Stimulated activated CD8-positive, alpha-beta memory T cell treated with anti-CD3 and anti-CD28 coated beads, Interleukin-7, amount 100 ng/mL, for 48 hours (primary cell): ENCODE measurements around the gene WDR72.
"Not testable (repeated sequence)": the region's sequence is repeated elsewhere in the genome, so short reads cannot be mapped to it uniquely, and the experiment has no call there.

Source experiments
- DNase-seq, 2 donors: peaks; one replicate each; pipeline ENCODE4 v3.0.0-alpha.2; 2020; ENCODE audit warnings: low read depth in 1 of 2; ENCODE audit errors: extremely low read depth in 1 of 2

Gene WDR72

DNA sequence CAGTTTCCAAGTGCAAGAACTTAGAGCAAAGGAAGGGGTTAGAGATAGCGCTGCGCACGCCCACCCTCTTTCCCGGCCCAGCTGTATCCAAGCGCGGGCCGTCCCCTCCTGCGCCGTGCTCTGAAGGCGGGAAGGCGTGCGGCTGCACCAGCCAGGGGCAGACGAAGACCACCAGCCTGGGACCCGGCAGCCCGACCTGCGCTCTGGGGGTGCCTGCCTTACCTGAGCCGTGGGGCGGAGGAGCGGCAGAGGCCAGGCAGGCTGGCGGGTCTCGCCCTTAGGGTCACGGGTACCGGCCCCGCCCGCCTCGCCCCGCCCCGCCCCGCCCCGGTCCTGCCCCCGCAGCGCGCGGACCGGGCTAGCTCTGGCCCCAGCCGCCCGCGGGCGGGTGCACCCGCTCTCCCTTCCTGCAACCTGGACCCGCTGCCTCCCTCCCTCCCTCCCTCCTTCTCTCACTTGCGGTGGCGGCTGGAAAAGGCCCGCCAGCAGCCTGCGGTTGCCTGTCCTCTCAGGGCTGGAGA lies at the start of gene WDR72:
WDR72 (minus strand) TSS at position 253 of the 521 bp plus-strand sequence. CDS start 26,514 bp downstream, outside the sequence.
- no peak for DNase-seq

- DNase-seq = no peak
Observed at GRCh38 chr15:53808058-53808706, 48.7 kb upstream of the WDR72 start.

DNA sequence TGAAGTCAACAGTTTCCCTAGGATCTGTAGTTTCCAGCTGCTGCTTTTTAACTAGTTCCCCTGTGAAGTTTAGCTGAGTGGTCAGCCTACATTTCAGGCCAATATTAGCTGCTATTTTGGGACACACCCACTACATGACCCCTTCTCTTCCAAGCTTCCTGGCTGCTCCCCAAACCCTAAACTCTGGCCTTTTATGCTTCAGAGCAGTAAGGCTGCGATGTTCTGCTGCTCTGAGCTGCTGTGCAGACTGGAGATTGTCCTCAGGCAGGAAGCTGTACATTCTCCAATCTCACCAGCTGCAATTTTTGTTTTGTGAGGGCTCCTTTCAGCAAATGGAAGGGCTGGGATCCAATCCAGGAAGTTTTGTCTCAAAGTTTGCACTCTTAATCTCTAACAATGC lies 48.0 kb upstream of the WDR72 start:
- DNase-seq = no peak

DNA sequence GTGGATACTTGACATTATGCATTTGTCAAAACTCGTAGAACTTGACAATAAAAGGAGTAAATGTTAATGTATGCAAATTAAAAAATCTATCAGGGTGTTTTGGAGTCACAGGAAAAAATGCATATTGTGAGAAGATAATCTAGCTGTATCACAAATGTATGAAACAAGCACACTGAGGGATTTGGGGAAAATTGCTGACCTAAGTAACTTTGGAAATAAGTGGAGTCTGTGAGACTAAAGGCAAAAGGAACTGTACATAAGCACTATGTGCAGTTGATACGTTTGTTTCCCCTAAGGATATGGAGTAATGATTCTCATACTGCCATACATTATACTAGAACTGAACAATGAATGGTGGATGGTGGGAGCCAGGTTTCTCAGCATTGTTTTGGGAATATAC lies 43.2 kb upstream of the WDR72 start:
- DNase-seq = no peak

DNA sequence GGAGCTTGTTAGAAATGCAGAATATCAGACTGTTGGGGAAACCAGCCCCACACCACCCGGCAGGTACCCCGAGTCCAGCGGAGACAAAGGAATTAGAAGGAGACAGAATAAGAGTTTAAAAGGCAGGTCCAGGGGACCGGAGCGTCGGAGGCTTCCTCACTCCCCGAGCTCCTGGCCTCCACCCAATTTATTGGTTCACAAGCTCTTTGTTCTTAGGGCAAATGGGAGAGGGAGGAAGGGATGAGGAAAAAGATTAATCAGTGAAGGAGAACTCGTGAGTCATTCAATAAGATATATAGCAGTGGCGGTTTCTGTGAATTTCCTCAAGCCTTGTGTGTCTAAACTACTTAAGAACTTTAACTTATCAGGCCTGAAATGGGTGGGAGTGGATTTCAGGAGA lies 32.1 kb upstream of the WDR72 start:
- DNase-seq = no peak

GRCh38 chr15:53789654-53790375 lies 30.4 kb upstream of the WDR72 start:
- DNase-seq = no peak

- no peak for DNase-seq
Observed at GRCh38 chr15:53786401-53786800, 26.9 kb upstream of the WDR72 start.

- DNase-seq = not testable (repeated sequence)
Observed at GRCh38 chr15:53785241-53785640, 25.8 kb upstream of the WDR72 start.

DNA sequence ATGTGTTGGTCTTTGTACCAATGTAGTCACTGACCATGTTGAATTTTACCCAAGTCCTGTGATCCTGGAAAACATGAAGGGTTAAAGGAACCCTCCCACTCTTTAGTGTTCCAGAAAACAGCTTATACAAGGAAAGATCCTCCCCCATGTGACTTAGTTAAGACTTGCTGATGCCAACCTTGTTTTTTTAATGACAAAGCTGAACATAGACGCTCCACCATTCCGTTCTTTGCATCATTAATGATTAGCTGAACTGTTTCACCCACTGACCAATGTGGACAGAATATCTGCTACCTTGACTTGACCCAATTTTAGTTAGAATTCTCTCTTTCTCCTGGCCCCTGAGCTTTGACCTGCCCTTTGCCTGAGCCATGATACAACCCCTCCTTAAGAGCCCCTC lies 3.5 kb upstream of the WDR72 start:
- no peak for DNase-seq

DNA sequence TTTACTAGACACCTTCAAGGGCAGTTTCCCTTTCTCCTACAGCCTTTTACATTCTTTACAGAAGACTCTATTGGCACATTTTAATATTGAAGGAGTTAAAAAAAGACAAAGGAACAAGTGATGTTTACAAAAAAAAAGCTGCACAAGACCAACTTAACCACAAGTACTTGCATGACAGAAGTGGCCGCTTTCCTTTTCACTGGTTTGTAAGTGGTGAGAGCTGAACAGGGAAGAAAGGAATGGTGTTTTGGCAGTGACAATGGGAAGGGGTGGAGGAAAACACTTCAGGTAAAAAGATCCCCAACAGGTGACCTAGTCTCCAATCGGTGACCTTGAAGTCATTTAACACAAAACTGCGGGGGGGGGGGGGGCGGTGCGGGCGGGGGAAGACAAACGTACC lies 1.1 kb downstream of the WDR72 start:
- no peak for DNase-seq

- DNase-seq = no peak
Observed at GRCh38 chr15:53757906-53758305, 1.6 kb downstream of the WDR72 start.

GRCh38 chr15:53753813-53754212 lies 5.7 kb downstream of the WDR72 start:
- DNase-seq = no peak

DNA sequence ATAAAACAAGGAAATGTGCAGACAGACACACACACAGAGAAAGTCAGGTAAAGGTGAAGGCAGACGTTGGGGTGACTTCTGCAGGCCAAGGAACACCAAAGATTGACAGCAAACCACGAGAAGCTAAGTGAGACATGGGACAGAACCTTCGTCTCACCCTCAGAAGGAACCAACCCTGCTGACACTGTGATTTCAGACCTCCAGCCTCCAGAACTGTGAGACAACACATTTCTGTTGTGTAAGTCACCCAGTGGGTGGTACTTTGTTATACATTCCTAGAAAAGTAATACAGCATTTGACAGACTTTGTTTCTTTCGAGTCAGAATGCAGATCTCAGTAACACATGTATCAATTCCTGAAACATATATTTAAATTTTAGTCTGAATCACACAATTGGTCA lies 7.1 kb downstream of the WDR72 start:
- no peak for DNase-seq

DNA sequence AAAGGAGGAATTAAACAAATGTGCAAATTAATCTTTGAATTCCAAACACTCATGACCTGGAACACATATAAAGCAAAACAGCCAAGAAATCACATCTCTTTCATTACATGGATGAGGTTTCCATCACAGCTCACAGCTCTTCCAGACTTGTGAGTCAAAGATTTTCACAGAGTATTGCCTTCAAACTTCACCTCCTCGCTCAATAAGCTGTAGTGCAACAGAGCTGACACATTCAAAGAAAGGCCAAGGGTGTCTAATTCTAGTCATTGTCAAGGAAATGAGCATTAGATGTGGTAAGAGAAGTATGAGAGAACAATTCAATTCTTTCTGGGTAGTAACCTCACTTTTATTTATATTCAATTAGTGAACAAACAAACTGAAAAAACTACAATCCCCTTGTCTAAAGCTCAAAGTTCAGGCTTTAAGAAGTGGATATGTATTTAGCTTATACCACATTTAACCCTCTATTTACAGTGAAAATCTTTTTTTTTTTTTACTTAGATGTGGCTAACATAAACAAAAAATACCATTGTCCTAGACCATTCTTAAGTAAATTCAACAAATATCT lies 11.9 kb downstream of the WDR72 start:
- no peak for DNase-seq

DNA sequence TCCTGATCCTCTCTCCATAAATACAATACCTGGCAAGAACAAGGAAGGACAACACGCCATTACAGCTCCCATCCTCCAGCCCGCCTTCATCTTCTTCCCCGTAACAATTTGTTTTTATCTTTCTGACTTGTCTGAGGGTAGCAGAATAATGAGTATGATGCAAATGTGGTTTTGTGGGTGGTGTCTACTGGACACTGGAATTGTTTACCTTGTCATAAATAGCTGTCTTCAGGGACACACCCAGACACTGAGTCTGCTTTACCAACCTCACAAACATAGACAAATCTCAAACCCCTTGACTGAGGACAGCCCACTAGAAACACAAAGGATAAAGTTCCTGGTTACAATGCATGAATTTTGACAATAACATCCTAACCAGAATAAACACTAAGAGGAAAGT lies 13.4 kb downstream of the WDR72 start:
- DNase-seq = no peak

- no peak for DNase-seq
Observed at GRCh38 chr15:53739651-53740050, 19.8 kb downstream of the WDR72 start.

DNA sequence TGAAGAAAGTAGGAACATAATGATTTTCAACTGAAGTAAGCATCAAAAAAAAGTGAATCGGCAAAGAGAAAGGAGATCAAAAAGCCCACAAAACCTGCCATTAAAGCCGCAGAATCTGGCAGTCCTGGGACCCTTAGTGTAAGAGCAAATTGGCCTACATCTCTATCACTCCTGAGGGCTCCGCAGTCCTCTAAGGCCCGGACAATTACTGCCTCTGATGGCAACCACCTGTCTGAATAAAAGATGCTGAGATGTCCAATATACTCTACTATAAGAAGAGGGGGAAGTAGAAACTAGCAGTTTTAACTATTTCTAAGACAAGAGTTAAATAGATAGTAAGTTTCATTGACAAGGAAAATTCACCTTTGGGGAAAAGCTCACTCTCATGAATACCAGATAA lies 20.3 kb downstream of the WDR72 start:
- DNase-seq = no peak

DNA sequence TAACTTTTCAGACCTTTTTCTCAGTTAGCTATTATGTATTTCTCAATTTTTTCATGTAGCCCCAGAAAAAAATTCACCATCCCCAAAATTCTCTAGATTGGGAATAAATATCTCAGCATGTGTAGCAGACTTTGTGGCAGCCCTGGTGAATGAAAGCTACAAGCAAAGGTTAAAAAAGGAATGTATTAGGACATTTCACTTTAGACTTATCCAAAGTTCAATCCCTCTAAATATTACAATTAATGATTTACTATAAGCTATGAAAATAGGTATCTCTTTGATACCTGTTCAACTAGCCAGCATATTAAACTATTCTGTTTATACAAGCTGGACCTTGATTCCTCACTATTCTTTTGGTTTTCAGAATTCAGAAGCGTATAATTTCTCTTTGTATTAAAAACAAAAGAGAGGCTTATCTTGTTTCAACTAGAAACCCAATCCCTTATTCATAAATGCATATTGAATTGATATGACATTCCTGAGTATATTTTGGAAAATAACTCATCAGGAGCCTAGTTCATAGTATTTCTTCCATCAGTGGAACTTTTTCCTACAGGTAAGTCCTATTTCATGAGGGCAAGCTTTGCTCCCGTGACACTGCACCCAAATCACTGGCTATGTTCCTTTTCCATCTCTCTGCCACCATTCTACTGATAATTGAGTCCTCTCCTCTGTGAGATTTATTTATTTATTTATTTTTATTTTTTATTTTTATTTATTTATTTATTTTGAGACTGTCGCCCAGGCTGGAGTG lies 38.0 kb downstream of the WDR72 start:
- DNase-seq = no peak

DNA sequence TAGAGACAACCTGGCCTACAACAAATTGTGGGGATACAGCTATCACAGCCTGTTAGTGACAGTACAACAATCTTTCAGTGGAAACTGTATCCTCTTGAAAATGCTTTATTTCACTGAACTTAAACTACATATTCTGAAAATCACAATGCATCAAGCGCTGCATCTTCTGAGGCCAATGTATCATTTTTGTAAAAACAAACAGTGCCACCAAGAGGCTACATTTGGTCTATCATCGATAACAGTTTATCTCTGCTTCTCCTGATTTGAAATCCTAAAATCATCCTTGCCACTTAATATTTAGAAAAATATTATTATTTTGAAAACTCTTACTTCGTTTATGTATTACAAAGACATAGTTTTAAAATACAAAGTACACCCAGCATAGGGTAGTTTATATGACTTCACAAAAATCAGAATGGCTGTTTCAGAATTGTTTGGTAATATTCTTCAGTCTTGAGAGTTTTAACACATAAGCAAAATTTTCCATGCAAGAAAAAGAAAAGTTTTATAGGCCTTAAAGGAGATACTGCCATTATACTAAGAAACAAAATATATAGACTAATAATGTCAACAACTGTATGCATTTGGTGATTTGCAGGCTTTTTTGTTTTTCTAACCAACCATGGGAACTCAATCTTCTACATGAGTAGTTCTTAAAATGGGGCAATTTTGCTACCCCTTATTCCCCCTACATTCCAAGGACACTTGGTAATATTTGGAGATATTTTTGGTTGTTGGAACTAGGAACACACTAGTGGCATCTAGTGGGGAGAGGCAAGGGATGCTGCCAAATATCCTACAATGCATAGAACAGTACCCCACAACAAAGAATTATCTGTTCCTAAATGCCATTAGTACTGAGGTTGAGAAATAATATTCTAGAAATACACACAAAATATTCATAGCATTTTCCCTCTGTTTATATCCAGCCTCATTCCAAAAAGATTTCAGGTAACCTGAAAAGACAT lies 42.3 kb downstream of the WDR72 start:
- no peak for DNase-seq

- no peak for DNase-seq
Observed at GRCh38 chr15:53713218-53713617, 46.2 kb downstream of the WDR72 start.
